CD14-positive monocyte (primary cell): Measurements from ENCODE around the gene NME9. TPM values are rescaled to one million over a fixed set of nuclear protein-coding genes. Genes with fewer than 3 reads are reported as not detected.

Experiments used
- DNase-seq, 3 donors: peaks; one replicate each; pipeline ENCODE4 v3.0.0-alpha.2; 2011 to 2022
- H2AFZ ChIP-seq: 2 replicates; pipeline ENCODE4 v1.6.0; 2012; ENCODE audit warnings: mild to moderate bottlenecking, low read depth, low read length, inconsistent platforms; ENCODE audit not compliant: insufficient read depth, poor library complexity, severe bottlenecking
- H3K27ac ChIP-seq, 2 donors: 1 replicate in 1 of 2; 2 replicates in 1 of 2; pipeline ENCODE4 v1.5.1; 2012 to 2013; ENCODE audit warnings: low read length in 2 of 2, control low read depth in 1 of 2, inconsistent platforms in 1 of 2, low read depth in 1 of 2, mild to moderate bottlenecking in 1 of 2
- H3K27me3 ChIP-seq, 2 donors: one replicate each; pipeline versions ENCODE4 v1.6.0 to v1.6.1; 2011 to 2013; ENCODE audit warnings: low read length in 2 of 2; ENCODE audit not compliant: control insufficient read depth in 2 of 2, insufficient read depth in 2 of 2
- H3K36me3 ChIP-seq, 2 donors: replicated peaks in 1 of 2; 1 replicate in 1 of 2; 2 replicates in 1 of 2; pipeline versions ENCODE4 v1.5.1 to v1.6.1; 2012 to 2013; ENCODE audit warnings: low read length in 2 of 2, control low read depth in 1 of 2, inconsistent platforms in 1 of 2, mild to moderate bottlenecking in 1 of 2; ENCODE audit not compliant: insufficient read depth in 2 of 2, control insufficient read depth in 1 of 2
- H3K4me1 ChIP-seq, 2 donors: 1 replicate in 1 of 2; 2 replicates in 1 of 2; pipeline versions ENCODE4 v1.5.1 to v1.6.1; 2012 to 2013; ENCODE audit warnings: low read length in 2 of 2, control low read depth in 1 of 2, inconsistent platforms in 1 of 2, mild to moderate bottlenecking in 1 of 2, moderate library complexity in 1 of 2; ENCODE audit not compliant: insufficient read depth in 2 of 2, control insufficient read depth in 1 of 2
- H3K4me2 ChIP-seq: replicated peaks from 2 replicates; pipeline ENCODE3; 2012; ENCODE audit warnings: low read length, moderate library complexity, mild to moderate bottlenecking; ENCODE audit not compliant: poor library complexity, severe bottlenecking; ENCODE audit errors: extremely low read depth
- H3K4me3 ChIP-seq, 3 experiments: fragments of 200-600 bp in 1 of 3; sonication (generic) in 1 of 3; replicated peaks in 1 of 3; 1 replicate in 2 of 3; 2 replicates in 1 of 3; pipeline ENCODE4 v1.5.1; 2011 to 2013; ENCODE audit warnings: low read length in 3 of 3, mild to moderate bottlenecking in 3 of 3, control low read depth in 2 of 3, low read depth in 2 of 3, inconsistent platforms in 1 of 3, moderate library complexity in 1 of 3
- H3K79me2 ChIP-seq: 2 replicates; pipeline ENCODE4 v1.6.0; 2012; ENCODE audit warnings: mild to moderate bottlenecking, control low read depth, inconsistent platforms, low read length, moderate library complexity; ENCODE audit not compliant: insufficient read depth
- H3K9ac ChIP-seq: 2 replicates; pipeline ENCODE4 v1.6.0; 2017; ENCODE audit warnings: low read length, mild to moderate bottlenecking; ENCODE audit not compliant: insufficient read depth, poor library complexity, severe bottlenecking
- H3K9me3 ChIP-seq, 2 donors: replicated peaks in 1 of 2; 1 replicate in 1 of 2; 2 replicates in 1 of 2; pipeline versions ENCODE4 v1.5.1 to v1.6.1; 2012 to 2013; ENCODE audit warnings: low read length in 2 of 2, control low read depth in 1 of 2; ENCODE audit not compliant: control insufficient read depth in 1 of 2, insufficient read depth in 1 of 2
- H4K20me1 ChIP-seq: 2 replicates; pipeline ENCODE4 v1.6.0; 2012; ENCODE audit warnings: mild to moderate bottlenecking, low read length, control low read depth, moderate library complexity; ENCODE audit not compliant: insufficient read depth
- H3K27ac Mint-ChIP-seq, 7 donors: one replicate each; pipeline ENCODE4 v1.8.0; 2020; ENCODE audit warnings: mild to moderate bottlenecking in 7 of 7, mixed read lengths in 7 of 7, moderate library complexity in 6 of 7, inconsistent platforms in 2 of 7
- H3K27me3 Mint-ChIP-seq, 3 donors: one replicate each; pipeline ENCODE4 v1.8.0; 2021 to 2022; ENCODE audit warnings: low read depth in 3 of 3, mild to moderate bottlenecking in 3 of 3, mixed read lengths in 3 of 3, moderate library complexity in 3 of 3, inconsistent platforms in 1 of 3
- H3K36me3 Mint-ChIP-seq, 2 donors: one replicate each; pipeline ENCODE4 v1.8.0; 2020; ENCODE audit warnings: mixed read lengths in 2 of 2, inconsistent platforms in 1 of 2, mild to moderate bottlenecking in 1 of 2
- H3K4me1 Mint-ChIP-seq: one replicate; pipeline ENCODE4 v1.8.0; 2020; ENCODE audit warnings: mild to moderate bottlenecking, mixed read lengths
- H3K4me3 Mint-ChIP-seq, 2 donors: one replicate each; pipeline ENCODE4 v1.8.0; 2020; ENCODE audit warnings: mild to moderate bottlenecking in 2 of 2, mixed read lengths in 2 of 2, moderate library complexity in 1 of 2
- H3K9me3 Mint-ChIP-seq, 7 donors: one replicate each; pipeline ENCODE4 v1.8.0; 2020 to 2022; ENCODE audit warnings: mixed read lengths in 7 of 7, mild to moderate bottlenecking in 6 of 7, moderate library complexity in 6 of 7, inconsistent platforms in 2 of 7
- CTCF ChIP-seq: fragments of 200-600 bp; IDR thresholded peaks from one replicate; pipeline ENCODE4 v1.8.0; 2022; ENCODE audit warnings: antibody characterized with exemption, mild to moderate bottlenecking
- WGBS: methylation state at CpG from one replicate; pipeline ENCODE4 v1.1.5; 2013; ENCODE audit warnings: missing lambda C conversion rate; ENCODE audit not compliant: insufficient coverage; 5-methylcytosine and 5-hydroxymethylcytosine counted together
- intact Hi-C, 2 donors: fragments of 100-400 bp; cut with micrococcal nuclease; formaldehyde crosslinking; loops; one replicate each; pipeline versions ENCODE4 v1.15.0 to v1.15.1; 2023
- polyA plus RNA-seq, 3 donors: library from polyadenylated mRNA; depleted of rRNA in 1 of 3; unstranded in 2 of 3; stranded (reverse) in 1 of 3; fragments of 300-500 nt in 2 of 3; fragments of >200 nt in 1 of 3; fragmentation: Illumina TruSeq in 2 of 3; gene quantifications; 1 replicate in 2 of 3; 2 replicates in 1 of 3; pipeline ENCODE4 v1.2.3, GENCODE V29; 2012 to 2021

NME9 gene
- polyA plus RNA-seq, 3 donors, result 0.04 TPM; not detected in 2

- H4K20me1 ChIP-seq, result no peaks in the 10 kb centered on the region
- TF ChIP-seq CTCF, result peak; percentile 48
Observed at GRCh38 chr3:138347960-138348753, 18.5 kb upstream of the NME9 start, which contains the start of gene MRAS. Gene MRAS, plus strand, starts transcription at chr3:138348579. Its CDS starts 24,305 bp downstream, at chr3:138372884.

GRCh38 chr3:138344754-138345153, 15.1 kb upstream of the NME9 start:
- Histone ChIP-seq H2AFZ (no peak overlapping the region), H3K27me3 (peaks cover 0 to 3% of the 10 kb centered on the region in 2 donors), H3K79me2 (no peaks in the 10 kb centered on the region), H3K4me2 (no peak overlapping the region), H3K9me3 (no peaks in the 10 kb centered on the region), H3K9ac (no peak overlapping the region), H3K36me3 (no peaks in the 10 kb centered on the region), H3K4me1 (peaks cover 8 to 14% of the 10 kb centered on the region in 2 donors), H3K4me3 (no peak overlapping the region), H4K20me1 (no peaks in the 10 kb centered on the region), H3K27ac (no peak overlapping the region)
- H3K27ac Mint-ChIP-seq, result peak overlapping the region in 1 of 7 donors; percentile 55
- no peak overlapping the region for H3K4me3 Mint-ChIP-seq
- peaks cover 0 to 5% (median 0%) of the 10 kb centered on the region in 7 donors for H3K9me3 Mint-ChIP-seq
- intact Hi-C loops, result no loop called here
- no peak for DNase-seq
- H3K36me3 Mint-ChIP-seq, result no peaks in the 10 kb centered on the region
- WGBS, result no CpG with 5 or more reads among the region's 1 CpG
- TF ChIP-seq CTCF, result no peak
- peaks cover 1 to 14% (median 10%) of the 10 kb centered on the region in 3 donors for H3K27me3 Mint-ChIP-seq
- peaks cover 17% of the 10 kb centered on the region for H3K4me1 Mint-ChIP-seq

More at GRCh38 chr3:138347960-138348753, 18.5 kb upstream of the NME9 start, which contains the start of gene MRAS:
- peaks cover 27% of the 10 kb centered on the region for H3K4me1 Mint-ChIP-seq
- WGBS, result under 1% methylated on average over 93 of the region's 93 CpGs
- no peaks in the 10 kb centered on the region for H3K79me2 ChIP-seq
- H3K27ac Mint-ChIP-seq, result peak within 1 kb of the TSS; percentile 96 to 99 (median 99)
- intact Hi-C loops, result no loop called here
- peaks cover 18 to 24% of the 10 kb centered on the region in 2 donors for H3K4me1 ChIP-seq
- DNase-seq, result peak; percentile 44 to 53 (median 46)
- H3K4me2 ChIP-seq, result peak within 1 kb of the TSS; percentile 72
- peak within 1 kb of the TSS; percentile 77 for H3K9ac ChIP-seq
- peak within 1 kb of the TSS; percentile 60 to 89 (median 78) for H3K4me3 ChIP-seq
- H3K27me3 Mint-ChIP-seq, result peaks cover 8 to 19% (median 13%) of the 10 kb centered on the region in 3 donors
- H3K27me3 ChIP-seq, result peaks cover 0 to 3% of the 10 kb centered on the region in 2 donors
- H3K36me3 Mint-ChIP-seq, result no peaks in the 10 kb centered on the region
- H2AFZ ChIP-seq, result peak within 1 kb of the TSS; percentile 74
- H3K4me3 Mint-ChIP-seq, result peak within 1 kb of the TSS; percentile 100
- peaks cover 0 to 3% (median 0%) of the 10 kb centered on the region in 7 donors for H3K9me3 Mint-ChIP-seq
- no peaks in the 10 kb centered on the region for H3K9me3 ChIP-seq
- H3K36me3 ChIP-seq, result no peaks in the 10 kb centered on the region
- H3K27ac ChIP-seq, result peak within 1 kb of the TSS; percentile 77 to 82
